ENCODE results near the gene RXRA. TPM values are rescaled to one million over a fixed set of nuclear protein-coding genes. Genes with fewer than 3 reads are reported as not detected.

Gene RXRA
- total and polyA plus RNA-seq, 10 of the 15 experiments (the other 5 are each of a cell fraction or from before 2014, with no cell fraction given): 0.89 to 36.8 (median 11.1) TPM

- Histone ChIP-seq H3K27ac (ENCODE audit: control insufficient read depth, insufficient read depth) (no peak overlapping the region), H2AFZ (ENCODE audit: control insufficient read depth, low read depth, low read length) (no peak overlapping the region), H3K4me2 (ENCODE audit: control insufficient read depth, insufficient read depth) (no peak overlapping the region), H3K36me3 (ENCODE audit: control insufficient read depth in 2 of 2, insufficient read depth in 2 of 2, low read length in 1 of 2) (peaks cover 2 to 16% of the 10 kb centered on the region in 2 experiments; a peak in 3 of 4 replicates), H3K4me3 (no peak overlapping the region), H3K9me3 (replicated peaks; ENCODE audit: control insufficient read depth, insufficient read depth, low read length) (no peaks in the 10 kb centered on the region), H3K9ac (ENCODE audit: control insufficient read depth, insufficient read depth, low read length) (no peak overlapping the region), H3K4me1 (ENCODE audit: control insufficient read depth, insufficient read depth, low read length) (no peaks in the 10 kb centered on the region), H4K20me1 (ENCODE audit: control insufficient read depth, insufficient read depth) (no peaks in the 10 kb centered on the region), H3K79me2 (ENCODE audit: control insufficient read depth, insufficient read depth, low read length) (no peaks in the 10 kb centered on the region), H3K27me3 (replicated peaks in 1 of 2; ENCODE audit: control insufficient read depth in 2 of 2, insufficient read depth in 2 of 2, low read length in 1 of 2) (no peaks in the 10 kb centered on the region)
- ATAC-seq: no peak
- in situ Hi-C loops (cut with MboI): no loop called here
- intact Hi-C loops (cut with micrococcal nuclease; ENCODE audit: unreplicated experiment): no loop called here
- no peak for FAIRE-seq
- no TSS peak for BruUV-seq (replicated peaks)
- ChIA-PET SMC1A (ENCODE audit: uncharacterized antibody, unreplicated experiment) (no interaction called here), POLR2A (no interaction called here), RAD21 (ENCODE audit: unreplicated experiment) (no interaction called here), CTCF (no interaction called here)
- DNase-seq (ENCODE audit: low read depth, low spot score): no peak
- WGBS (ENCODE audit: insufficient coverage, insufficient replicate concordance, low lambda C conversion rate, missing lambda C conversion rate): 93% methylated on average over 10 of the region's 10 CpGs
- TF ChIP-seq STAT1 (conservative IDR thresholded peaks at IDR 0.05) (no peak), EP300 (IDR thresholded peaks at IDR 0.05; ENCODE audit: borderline replicate concordance in 1 of 2, control insufficient read depth in 1 of 2, low read depth in 2 of 2, low read length in 2 of 2) (no peak), SP1 (IDR thresholded peaks at IDR 0.05; ENCODE audit: low read depth, low read length) (no peak), POU2F2 (IDR thresholded peaks at IDR 0.05; ENCODE audit: borderline replicate concordance, low read depth, low read length) (no peak)
Measured at GRCh38 chr9:134420974-134421432, 94.7 kb downstream of the RXRA start.

- TF ChIP-seq E2F4 (IDR thresholded peaks at IDR 0.05; ENCODE audit: low read depth, low read length) (no peak), EED (IDR thresholded peaks at IDR 0.05; ENCODE audit: low read depth) (peak; percentile 56; the same call in 1 of the 2 replicates)
- Histone ChIP-seq H3K9ac (ENCODE audit: control insufficient read depth, insufficient read depth, low read length) (no peak overlapping the region), H3K79me2 (ENCODE audit: control insufficient read depth, insufficient read depth, low read length) (no peaks in the 10 kb centered on the region), H3K36me3 (ENCODE audit: control insufficient read depth in 2 of 2, insufficient read depth in 2 of 2, low read length in 1 of 2) (peaks cover 2 to 16% of the 10 kb centered on the region in 2 experiments; a peak in 3 of 4 replicates), H3K4me3 (no peak overlapping the region), H4K20me1 (ENCODE audit: control insufficient read depth, insufficient read depth) (no peaks in the 10 kb centered on the region), H3K27me3 (replicated peaks in 1 of 2; ENCODE audit: control insufficient read depth in 2 of 2, insufficient read depth in 2 of 2, low read length in 1 of 2) (no peaks in the 10 kb centered on the region), H3K4me2 (ENCODE audit: control insufficient read depth, insufficient read depth) (no peak overlapping the region), H2AFZ (ENCODE audit: control insufficient read depth, low read depth, low read length) (no peak overlapping the region), H3K9me3 (replicated peaks; ENCODE audit: control insufficient read depth, insufficient read depth, low read length) (no peaks in the 10 kb centered on the region), H3K4me1 (ENCODE audit: control insufficient read depth, insufficient read depth, low read length) (no peaks in the 10 kb centered on the region), H3K27ac (ENCODE audit: control insufficient read depth, insufficient read depth) (no peak overlapping the region)
- SMC1A ChIA-PET (ENCODE audit: uncharacterized antibody, unreplicated experiment): no interaction called here
- POLR2A ChIA-PET: no interaction called here
- BruUV-seq (replicated peaks): no TSS peak
- intact Hi-C loops (cut with micrococcal nuclease; ENCODE audit: unreplicated experiment) (no loop called here), in situ Hi-C loops (cut with MboI) (no loop called here)
- RAD21 ChIA-PET (ENCODE audit: unreplicated experiment): no interaction called here
- CTCF ChIA-PET: no interaction called here
- no peak for DNase-seq (ENCODE audit: low read depth, low spot score)
- no peak for FAIRE-seq
- 70% methylated on average over 4 of the region's 11 CpGs for WGBS (ENCODE audit: insufficient coverage, insufficient replicate concordance, low lambda C conversion rate, missing lambda C conversion rate)
- ATAC-seq: no peak
Measured at GRCh38 chr9:134421888-134422287, 95.6 kb downstream of the RXRA start.

Measured in GM12878 (cell line).